CD14-positive monocyte (primary cell): ENCODE results near the gene RPS23. TPM values are rescaled to one million over a fixed set of nuclear protein-coding genes. Genes with fewer than 3 reads are reported as not detected.

Experiments used
- DNase-seq, 3 donors: peaks; one replicate each; pipeline ENCODE4 v3.0.0-alpha.2; 2011 to 2022
- H2AFZ ChIP-seq: 2 replicates; pipeline ENCODE4 v1.6.0; 2012; ENCODE audit warnings: mild to moderate bottlenecking, low read depth, low read length, inconsistent platforms; ENCODE audit not compliant: insufficient read depth, poor library complexity, severe bottlenecking
- H3K27ac ChIP-seq, 2 donors: 1 replicate in 1 of 2; 2 replicates in 1 of 2; pipeline ENCODE4 v1.5.1; 2012 to 2013; ENCODE audit warnings: low read length in 2 of 2, control low read depth in 1 of 2, inconsistent platforms in 1 of 2, low read depth in 1 of 2, mild to moderate bottlenecking in 1 of 2
- H3K27me3 ChIP-seq, 2 donors: one replicate each; pipeline versions ENCODE4 v1.6.0 to v1.6.1; 2011 to 2013; ENCODE audit warnings: low read length in 2 of 2; ENCODE audit not compliant: control insufficient read depth in 2 of 2, insufficient read depth in 2 of 2
- H3K36me3 ChIP-seq, 2 donors: replicated peaks in 1 of 2; 1 replicate in 1 of 2; 2 replicates in 1 of 2; pipeline versions ENCODE4 v1.5.1 to v1.6.1; 2012 to 2013; ENCODE audit warnings: low read length in 2 of 2, control low read depth in 1 of 2, inconsistent platforms in 1 of 2, mild to moderate bottlenecking in 1 of 2; ENCODE audit not compliant: insufficient read depth in 2 of 2, control insufficient read depth in 1 of 2
- H3K4me1 ChIP-seq, 2 donors: 1 replicate in 1 of 2; 2 replicates in 1 of 2; pipeline versions ENCODE4 v1.5.1 to v1.6.1; 2012 to 2013; ENCODE audit warnings: low read length in 2 of 2, control low read depth in 1 of 2, inconsistent platforms in 1 of 2, mild to moderate bottlenecking in 1 of 2, moderate library complexity in 1 of 2; ENCODE audit not compliant: insufficient read depth in 2 of 2, control insufficient read depth in 1 of 2
- H3K4me2 ChIP-seq: replicated peaks from 2 replicates; pipeline ENCODE3; 2012; ENCODE audit warnings: low read length, moderate library complexity, mild to moderate bottlenecking; ENCODE audit not compliant: poor library complexity, severe bottlenecking; ENCODE audit errors: extremely low read depth
- H3K4me3 ChIP-seq, 3 experiments: fragments of 200-600 bp in 1 of 3; sonication (generic) in 1 of 3; replicated peaks in 1 of 3; 1 replicate in 2 of 3; 2 replicates in 1 of 3; pipeline ENCODE4 v1.5.1; 2011 to 2013; ENCODE audit warnings: low read length in 3 of 3, mild to moderate bottlenecking in 3 of 3, control low read depth in 2 of 3, low read depth in 2 of 3, inconsistent platforms in 1 of 3, moderate library complexity in 1 of 3
- H3K79me2 ChIP-seq: 2 replicates; pipeline ENCODE4 v1.6.0; 2012; ENCODE audit warnings: mild to moderate bottlenecking, control low read depth, inconsistent platforms, low read length, moderate library complexity; ENCODE audit not compliant: insufficient read depth
- H3K9ac ChIP-seq: 2 replicates; pipeline ENCODE4 v1.6.0; 2017; ENCODE audit warnings: low read length, mild to moderate bottlenecking; ENCODE audit not compliant: insufficient read depth, poor library complexity, severe bottlenecking
- H3K9me3 ChIP-seq, 2 donors: replicated peaks in 1 of 2; 1 replicate in 1 of 2; 2 replicates in 1 of 2; pipeline versions ENCODE4 v1.5.1 to v1.6.1; 2012 to 2013; ENCODE audit warnings: low read length in 2 of 2, control low read depth in 1 of 2; ENCODE audit not compliant: control insufficient read depth in 1 of 2, insufficient read depth in 1 of 2
- H4K20me1 ChIP-seq: 2 replicates; pipeline ENCODE4 v1.6.0; 2012; ENCODE audit warnings: mild to moderate bottlenecking, low read length, control low read depth, moderate library complexity; ENCODE audit not compliant: insufficient read depth
- H3K27ac Mint-ChIP-seq, 7 donors: one replicate each; pipeline ENCODE4 v1.8.0; 2020; ENCODE audit warnings: mild to moderate bottlenecking in 7 of 7, mixed read lengths in 7 of 7, moderate library complexity in 6 of 7, inconsistent platforms in 2 of 7
- H3K27me3 Mint-ChIP-seq, 3 donors: one replicate each; pipeline ENCODE4 v1.8.0; 2021 to 2022; ENCODE audit warnings: low read depth in 3 of 3, mild to moderate bottlenecking in 3 of 3, mixed read lengths in 3 of 3, moderate library complexity in 3 of 3, inconsistent platforms in 1 of 3
- H3K36me3 Mint-ChIP-seq, 2 donors: one replicate each; pipeline ENCODE4 v1.8.0; 2020; ENCODE audit warnings: mixed read lengths in 2 of 2, inconsistent platforms in 1 of 2, mild to moderate bottlenecking in 1 of 2
- H3K4me1 Mint-ChIP-seq: one replicate; pipeline ENCODE4 v1.8.0; 2020; ENCODE audit warnings: mild to moderate bottlenecking, mixed read lengths
- H3K4me3 Mint-ChIP-seq, 2 donors: one replicate each; pipeline ENCODE4 v1.8.0; 2020; ENCODE audit warnings: mild to moderate bottlenecking in 2 of 2, mixed read lengths in 2 of 2, moderate library complexity in 1 of 2
- H3K9me3 Mint-ChIP-seq, 7 donors: one replicate each; pipeline ENCODE4 v1.8.0; 2020 to 2022; ENCODE audit warnings: mixed read lengths in 7 of 7, mild to moderate bottlenecking in 6 of 7, moderate library complexity in 6 of 7, inconsistent platforms in 2 of 7
- CTCF ChIP-seq: fragments of 200-600 bp; IDR thresholded peaks from one replicate; pipeline ENCODE4 v1.8.0; 2022; ENCODE audit warnings: antibody characterized with exemption, mild to moderate bottlenecking
- whole genome bisulfite sequencing: methylation state at CpG from one replicate; pipeline ENCODE4 v1.1.5; 2013; ENCODE audit warnings: missing lambda C conversion rate; ENCODE audit not compliant: insufficient coverage; 5-methylcytosine and 5-hydroxymethylcytosine counted together
- intact Hi-C, 2 donors: fragments of 100-400 bp; cut with micrococcal nuclease; formaldehyde crosslinking; loops; one replicate each; pipeline versions ENCODE4 v1.15.0 to v1.15.1; 2023
- polyA plus RNA-seq, 3 donors: library from polyadenylated mRNA; depleted of rRNA in 1 of 3; unstranded in 2 of 3; stranded (reverse) in 1 of 3; fragments of 300-500 nt in 2 of 3; fragments of >200 nt in 1 of 3; fragmentation: Illumina TruSeq in 2 of 3; gene quantifications; 1 replicate in 2 of 3; 2 replicates in 1 of 3; pipeline ENCODE4 v1.2.3, GENCODE V29; 2012 to 2021

Gene RPS23
- polyA plus RNA-seq, 3 donors: 1,200 to 3,765 (median 1,267) TPM

GRCh38 chr5:82291420-82291819, 13.3 kb upstream of the RPS23 start:
- no peaks in the 10 kb centered on the region for H3K9me3 ChIP-seq
- Mint-ChIP-seq H3K27ac (no peak overlapping the region), H3K9me3 (no peaks in the 10 kb centered on the region), H3K36me3 (peaks cover 0 to under 1% of the 10 kb centered on the region in 2 donors), H3K4me1 (no peaks in the 10 kb centered on the region), H3K4me3 (no peak overlapping the region), H3K27me3 (no peaks in the 10 kb centered on the region)
- no peaks in the 10 kb centered on the region for H3K27me3 ChIP-seq
- TF ChIP-seq CTCF: no peak
- no peak for DNase-seq
- H3K27ac ChIP-seq: no peak overlapping the region
- H3K4me1 ChIP-seq: no peaks in the 10 kb centered on the region
- H3K36me3 ChIP-seq: no peaks in the 10 kb centered on the region
- no peaks in the 10 kb centered on the region for H4K20me1 ChIP-seq
- H3K4me3 ChIP-seq: no peak overlapping the region
- intact Hi-C loops: no loop called here
- no peak overlapping the region for H3K4me2 ChIP-seq
- no peaks in the 10 kb centered on the region for H3K79me2 ChIP-seq
- no peak overlapping the region for H3K9ac ChIP-seq
- no peak overlapping the region for H2AFZ ChIP-seq
- no CpG with 5 or more reads among the region's 2 CpGs for WGBS

GRCh38 chr5:82290908-82291307, 12.8 kb upstream of the RPS23 start:
- intact Hi-C loops: no loop called here
- no peaks in the 10 kb centered on the region for H3K9me3 Mint-ChIP-seq
- Histone ChIP-seq H3K27ac (no peak overlapping the region), H4K20me1 (no peaks in the 10 kb centered on the region), H2AFZ (no peak overlapping the region), H3K36me3 (no peaks in the 10 kb centered on the region), H3K4me1 (no peaks in the 10 kb centered on the region), H3K27me3 (no peaks in the 10 kb centered on the region), H3K4me2 (no peak overlapping the region), H3K9ac (no peak overlapping the region), H3K79me2 (no peaks in the 10 kb centered on the region), H3K9me3 (no peaks in the 10 kb centered on the region), H3K4me3 (no peak overlapping the region)
- H3K27me3 Mint-ChIP-seq: no peaks in the 10 kb centered on the region
- H3K27ac Mint-ChIP-seq: no peak overlapping the region
- WGBS: 100% methylated on average over 3 of the region's 6 CpGs
- H3K36me3 Mint-ChIP-seq: peaks cover 0 to 4% of the 10 kb centered on the region in 2 donors
- no peak for TF ChIP-seq CTCF
- no peaks in the 10 kb centered on the region for H3K4me1 Mint-ChIP-seq
- H3K4me3 Mint-ChIP-seq: no peak overlapping the region
- no peak for DNase-seq
